ENCODE measurements around the gene NRG2.

The NRG2 gene

GRCh38 chr5:139817362-139817761, 225.7 kb downstream of the NRG2 start:
- DNase-seq (ENCODE audit: low read depth in 2 of 2, low spot score in 1 of 2) = no peak

- DNase-seq (ENCODE audit: low read depth in 2 of 2, low spot score in 1 of 2) = no peak
These were observed 226.5 kb downstream of the NRG2 start for GRCh38 chr5:139816566-139816965.

DNA sequence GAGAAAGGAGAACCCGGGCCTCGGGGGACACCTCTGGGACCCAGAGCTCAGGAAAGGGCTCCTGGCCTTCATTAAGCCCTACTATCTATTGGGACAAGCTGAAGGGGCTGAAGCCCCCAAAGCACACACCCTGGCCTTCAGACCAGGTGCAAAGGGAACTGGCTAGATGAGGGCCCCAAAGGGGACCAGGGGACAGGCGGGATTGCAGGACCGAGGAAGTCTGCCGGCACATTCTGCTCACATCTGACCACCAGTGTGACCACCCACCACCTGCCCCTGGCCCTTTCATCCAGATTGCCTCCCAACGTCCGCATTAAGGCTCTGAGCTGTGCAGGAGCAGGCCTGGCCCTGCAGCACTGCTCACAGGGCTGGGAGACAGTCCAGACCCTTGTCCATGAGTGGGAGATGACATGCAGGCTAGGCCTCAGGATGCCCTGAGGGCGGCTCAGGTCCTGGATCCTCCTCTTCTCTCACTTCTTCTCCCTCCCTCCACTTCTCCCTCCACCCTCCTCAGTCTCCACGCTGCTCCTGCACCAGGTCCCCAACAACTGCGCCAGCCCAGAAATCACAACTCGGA, 228.3 kb downstream of the NRG2 start:
- no peak for DNase-seq (ENCODE audit: low read depth in 2 of 2, low spot score in 1 of 2)

GRCh38 chr5:139814191-139814601, 228.9 kb downstream of the NRG2 start:
- no peak for DNase-seq (ENCODE audit: low read depth in 2 of 2, low spot score in 1 of 2)

- no peak for DNase-seq (ENCODE audit: low read depth in 2 of 2, low spot score in 1 of 2)
These were observed 230.0 kb downstream of the NRG2 start for GRCh38 chr5:139812836-139813805.

DNA sequence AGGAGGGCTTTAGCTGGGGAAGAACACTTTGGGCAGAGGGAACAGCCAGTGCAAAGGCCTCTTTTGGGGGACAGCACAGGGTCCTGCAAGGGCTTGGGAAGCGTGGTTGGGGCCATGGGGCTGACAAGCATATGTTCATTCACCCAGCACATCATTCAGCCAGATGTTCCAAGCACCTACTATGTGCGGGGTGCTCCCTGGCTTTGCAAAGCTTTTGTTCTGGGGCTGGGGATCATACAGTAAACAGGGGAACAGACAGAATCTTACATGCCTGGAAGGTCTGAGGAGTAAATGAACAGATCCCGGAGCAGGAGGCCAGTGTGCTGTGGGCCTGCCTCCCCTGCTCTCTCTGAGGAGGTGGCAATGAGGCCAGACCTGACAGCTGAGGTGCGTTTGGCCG, 230.8 kb downstream of the NRG2 start:
- no peak for DNase-seq (ENCODE audit: low read depth in 2 of 2, low spot score in 1 of 2)

- DNase-seq (ENCODE audit: low read depth in 2 of 2, low spot score in 1 of 2) = no peak
These were observed 231.9 kb downstream of the NRG2 start for GRCh38 chr5:139811274-139811607.

DNA sequence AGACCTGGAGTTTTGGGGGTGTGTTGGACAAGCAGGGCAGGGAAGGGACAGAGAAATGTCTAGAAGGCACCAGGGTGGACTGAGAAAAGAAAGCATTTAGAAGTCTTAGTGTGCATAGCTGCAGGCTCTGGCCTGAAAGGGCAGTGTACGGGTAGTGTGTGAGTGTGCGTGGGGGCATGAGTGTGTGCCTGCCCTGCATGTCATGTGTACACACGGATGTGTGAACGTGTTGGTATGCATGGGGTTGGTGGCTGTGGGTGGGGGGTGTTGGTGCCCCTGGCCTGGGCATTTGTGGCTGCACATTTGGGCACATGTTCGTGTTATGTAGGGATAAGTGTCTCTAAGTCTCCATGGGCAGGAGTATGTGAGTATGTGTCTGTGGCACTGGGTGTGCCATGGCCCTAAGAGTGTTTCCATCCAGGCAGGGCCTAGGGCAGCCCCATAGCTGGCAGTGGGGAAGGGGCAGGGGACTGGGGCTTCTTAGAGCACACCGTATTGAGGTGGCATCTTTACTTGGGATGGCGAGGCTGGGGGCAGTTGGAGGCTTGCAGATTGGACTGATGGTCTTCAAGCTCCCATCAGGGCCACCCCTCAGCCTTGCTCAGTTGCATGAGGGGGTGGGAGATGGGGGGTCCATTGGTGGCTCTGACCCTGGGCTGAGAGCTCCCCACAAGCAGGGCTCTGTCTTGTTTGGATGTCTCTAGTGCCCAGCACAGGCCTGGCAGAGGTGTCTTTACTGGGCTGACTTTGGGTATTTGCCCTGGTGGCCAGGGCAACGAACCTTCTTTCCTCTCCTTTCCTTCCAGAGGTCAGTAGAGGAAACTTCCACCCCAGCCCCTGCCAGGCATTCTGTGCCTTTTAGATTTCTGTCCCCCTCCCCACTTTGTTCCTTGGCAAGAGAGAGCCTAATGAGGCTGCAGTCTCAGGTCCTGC, 232.5 kb downstream of the NRG2 start:
- DNase-seq (ENCODE audit: low read depth in 2 of 2, low spot score in 1 of 2) = no peak

DNA sequence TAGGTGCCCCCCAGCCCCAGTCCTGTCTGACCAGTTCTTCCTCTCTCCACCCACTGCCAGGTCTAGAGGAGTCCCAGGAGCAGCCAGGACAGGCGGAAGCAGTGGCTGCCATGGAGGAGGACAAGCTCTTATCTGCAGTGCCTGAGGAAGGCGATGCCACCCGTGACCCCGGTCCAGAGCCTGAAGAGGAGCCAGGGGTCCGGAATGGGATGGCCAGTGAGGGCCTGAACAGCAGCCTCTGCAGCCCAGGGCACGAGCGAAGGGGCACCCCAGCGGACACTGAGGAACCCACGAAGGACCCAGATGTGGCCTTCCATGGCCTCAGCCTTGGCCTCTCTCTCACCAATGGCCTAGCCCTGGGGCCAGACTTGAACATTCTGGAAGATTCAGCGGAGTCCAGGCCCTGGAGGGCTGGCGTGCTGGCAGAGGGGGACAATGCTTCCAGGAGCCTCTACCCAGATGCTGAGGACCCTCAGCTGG, 233.7 kb downstream of the NRG2 start:
- no peak for DNase-seq (ENCODE audit: low read depth in 2 of 2, low spot score in 1 of 2)

DNA sequence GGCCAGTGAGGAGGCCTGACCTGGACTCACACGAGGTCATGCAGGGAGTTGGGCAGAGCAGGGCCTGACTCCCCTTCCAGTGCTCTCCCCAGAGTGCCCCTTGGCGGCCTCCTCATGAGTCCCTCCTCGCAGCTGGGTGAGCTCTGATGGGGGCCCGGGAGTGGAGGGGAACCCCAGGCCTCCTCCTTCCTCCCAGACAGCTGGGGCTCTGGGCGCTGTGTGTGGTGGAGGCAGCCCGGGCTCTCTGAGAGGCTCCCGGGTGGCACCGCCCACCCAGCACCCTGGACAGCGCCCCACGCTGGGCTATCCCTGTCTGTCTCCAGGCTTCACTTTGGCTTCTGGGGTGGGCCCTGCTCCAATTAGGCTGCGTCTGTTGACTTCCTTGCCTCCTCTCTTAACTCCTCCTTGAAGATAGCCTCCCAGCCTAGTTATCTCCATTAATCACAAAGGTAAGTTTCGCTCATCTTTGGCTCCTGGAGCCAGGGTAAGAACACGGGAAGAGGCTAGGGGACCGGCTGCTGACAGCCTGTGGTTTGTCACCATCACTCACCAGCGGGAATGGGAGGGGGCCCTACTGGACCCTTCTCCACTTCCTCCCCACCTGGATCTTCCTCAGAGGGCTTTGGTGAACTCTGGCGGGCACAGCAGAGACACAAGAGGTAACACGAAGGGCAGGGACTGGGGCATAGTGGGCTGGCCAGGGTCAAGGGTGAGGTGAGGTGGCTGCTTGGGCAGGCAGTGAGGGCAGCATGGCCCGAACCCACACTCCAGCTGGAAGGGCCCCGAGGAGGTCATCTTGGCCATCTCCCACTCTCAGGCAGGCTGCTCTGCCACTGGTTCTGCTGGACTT, 234.4 kb downstream of the NRG2 start:
- no peak for DNase-seq (ENCODE audit: low read depth in 2 of 2, low spot score in 1 of 2)

GRCh38 chr5:139807647-139808030, 235.5 kb downstream of the NRG2 start:
- no peak for DNase-seq (ENCODE audit: low read depth in 2 of 2, low spot score in 1 of 2)

GRCh38 chr5:139806726-139807646, 236.1 kb downstream of the NRG2 start:
- no peak for DNase-seq (ENCODE audit: low read depth in 2 of 2, low spot score in 1 of 2)

DNA sequence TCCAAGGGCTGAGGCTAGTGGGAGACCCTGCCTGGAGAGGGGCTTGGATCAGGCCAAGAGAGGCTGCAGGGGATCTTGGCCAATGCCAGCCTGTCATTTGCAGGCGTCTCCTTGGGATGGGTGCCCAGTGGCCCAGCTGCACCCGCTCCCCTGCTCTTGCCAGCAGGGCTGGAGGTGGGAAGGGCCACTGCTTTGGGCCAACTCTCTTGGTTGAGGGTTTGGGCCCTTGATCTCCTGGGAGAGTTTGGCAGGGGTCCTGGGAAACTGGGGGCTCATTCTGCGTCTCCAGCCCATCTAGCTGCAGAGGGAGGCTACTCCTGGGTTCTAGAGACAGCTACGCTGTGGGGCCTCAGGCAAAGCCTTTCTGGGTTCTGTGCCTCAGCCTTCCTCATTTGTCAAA, 237.0 kb downstream of the NRG2 start:
- DNase-seq (ENCODE audit: low read depth in 2 of 2, low spot score in 1 of 2) = no peak

- DNase-seq (ENCODE audit: low read depth in 2 of 2, low spot score in 1 of 2) = no peak
These were observed 237.6 kb downstream of the NRG2 start for GRCh38 chr5:139805545-139805944.

GRCh38 chr5:139804800-139805397, 238.2 kb downstream of the NRG2 start:
- no peak for DNase-seq (ENCODE audit: low read depth in 2 of 2, low spot score in 1 of 2)

DNA sequence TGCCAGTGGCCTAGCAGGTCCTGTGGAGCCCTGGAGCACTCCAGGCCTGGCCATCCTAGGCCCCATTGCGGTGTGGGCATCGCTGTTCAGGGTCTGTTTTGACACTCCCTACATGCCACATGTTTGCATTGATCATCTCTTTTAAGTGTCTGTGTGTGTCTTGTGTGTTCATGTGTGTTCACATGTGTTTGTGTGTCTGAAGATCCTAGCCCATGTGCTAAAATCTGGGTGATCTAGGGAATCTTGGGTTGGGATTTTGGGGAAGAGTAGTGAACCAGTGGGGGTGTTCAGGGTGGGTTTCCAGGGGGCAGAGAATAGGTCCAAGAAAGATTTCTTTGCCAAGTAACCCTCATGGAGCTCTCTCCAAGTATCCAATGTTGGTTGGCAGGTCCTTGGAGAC, 239.1 kb downstream of the NRG2 start:
- DNase-seq (ENCODE audit: low read depth in 2 of 2, low spot score in 1 of 2) = no peak

DNA sequence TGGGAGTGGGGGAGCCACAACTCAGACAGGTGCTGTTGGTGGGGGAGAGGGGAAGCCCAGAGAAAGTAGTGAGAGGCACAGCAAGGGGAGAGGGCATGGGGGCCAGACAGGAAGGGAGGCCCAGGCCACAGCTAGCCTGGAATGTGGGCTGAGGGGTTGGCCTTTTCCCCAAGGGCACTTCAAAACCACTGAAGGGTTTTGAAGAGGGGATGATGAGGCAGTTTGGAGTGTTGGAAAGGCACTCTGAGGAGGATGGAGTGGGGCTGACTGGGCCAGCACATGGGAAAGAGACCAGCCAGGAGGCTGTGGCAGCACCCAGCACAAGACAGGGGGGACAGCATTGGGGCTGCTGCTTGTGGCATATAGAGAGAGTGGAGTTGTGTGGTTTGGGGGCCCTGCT, 243.7 kb downstream of the NRG2 start:
- no peak for DNase-seq (ENCODE audit: low read depth in 2 of 2, low spot score in 1 of 2)

GRCh38 chr5:139798883-139799282, 244.2 kb downstream of the NRG2 start:
- no peak for DNase-seq (ENCODE audit: low read depth in 2 of 2, low spot score in 1 of 2)

DNA sequence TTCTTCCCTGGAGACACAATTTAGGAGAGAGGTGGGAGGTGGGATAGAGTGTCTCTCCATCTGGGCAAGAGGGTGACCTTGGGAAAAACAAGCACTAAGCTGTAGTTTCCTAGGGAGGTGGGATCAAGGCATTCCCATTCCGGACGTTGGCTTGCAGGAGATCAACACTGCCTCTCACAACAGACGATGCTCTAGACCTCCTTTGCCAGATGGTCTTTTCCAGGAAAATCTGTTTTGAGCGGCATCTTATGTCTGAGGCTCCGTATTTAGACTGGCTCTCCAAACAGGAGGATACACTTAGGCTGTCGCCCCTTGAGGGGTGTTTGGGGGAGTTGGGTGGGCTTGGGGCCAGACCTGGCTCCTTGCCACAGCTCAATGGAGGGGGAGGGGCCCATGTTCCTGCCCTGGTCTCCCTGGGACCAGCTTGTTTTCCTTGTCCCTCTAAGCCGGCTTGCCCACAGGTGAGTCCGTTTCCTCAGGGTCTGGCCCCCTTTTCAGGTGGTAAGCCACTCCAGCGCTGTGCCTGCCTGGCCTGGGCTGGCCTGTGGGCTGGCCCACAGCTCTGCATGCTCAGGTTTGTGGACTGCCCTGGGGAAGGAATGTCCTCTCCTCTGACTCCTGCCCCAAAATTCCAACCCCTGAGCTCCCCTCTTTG, 245.1 kb downstream of the NRG2 start:
- DNase-seq (ENCODE audit: low read depth in 2 of 2, low spot score in 1 of 2) = no peak

Data from stimulated activated CD8-positive, alpha-beta memory T cell treated with anti-CD3 and anti-CD28 coated beads, Interleukin-4, amount 100 ng/mL, for 1 hour (primary cell).